Frontal cortex (tissue), 4 donors: ENCODE measurements around the gene REEP6. TPM values are rescaled to one million over a fixed set of nuclear protein-coding genes. Genes with fewer than 3 reads are reported as not detected.

Source experiments
- DNase-seq, 2 donors: peaks; one replicate each; pipeline ENCODE4 v3.0.0; 2012; ENCODE audit warnings: low spot score in 2 of 2
- FAIRE-seq: peaks from 2 replicates; lab custom pipeline; 2012; peaks lifted over from hg19 to GRCh38; lab: Jason Lieb, UNC
- total RNA-seq: library from RNA; depleted of rRNA; stranded (reverse); fragments of >200 nt; gene quantifications from one replicate; pipeline ENCODE4 v1.2.3, GENCODE V29; 2014
- donor health status: control.
- donor health status: control.
- donor health status: control.

The REEP6 gene
- total RNA-seq = 2.4 TPM

DNA sequence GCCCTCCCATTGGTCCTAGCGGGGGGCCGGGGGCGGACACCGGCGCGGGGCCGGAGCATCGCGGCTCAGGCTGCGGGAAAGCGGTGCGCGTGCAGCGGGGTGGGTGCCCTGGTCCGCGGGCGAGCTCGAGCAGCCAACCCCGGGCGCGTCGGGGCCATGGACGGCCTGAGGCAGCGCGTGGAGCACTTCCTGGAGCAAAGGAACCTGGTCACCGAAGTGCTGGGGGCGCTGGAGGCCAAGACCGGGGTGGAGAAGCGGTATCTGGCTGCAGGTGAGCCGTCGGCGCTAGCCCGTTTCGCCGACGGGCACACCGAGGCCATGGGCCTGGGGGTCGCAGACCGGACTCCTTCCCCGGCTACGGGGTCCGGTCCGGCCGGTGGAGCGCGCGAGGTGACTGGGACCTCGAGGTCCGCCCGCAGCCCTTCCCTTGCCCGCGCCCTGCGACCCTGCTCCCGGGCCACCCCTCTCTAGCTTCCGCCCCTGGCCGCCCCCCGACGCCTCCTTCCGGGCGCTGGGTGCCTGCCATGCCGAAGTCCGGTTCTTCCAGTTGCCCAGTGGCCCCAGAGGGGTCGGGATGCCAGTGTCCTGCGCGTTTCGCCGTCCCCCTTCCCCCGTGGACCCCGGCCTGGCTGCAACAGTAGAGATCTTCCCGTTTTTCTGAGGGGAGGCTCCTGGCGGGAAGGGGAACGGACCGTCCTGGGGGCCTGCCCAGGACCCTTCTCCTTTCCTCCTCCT, at the start of gene REEP6:
Gene REEP6 (plus strand): TSS at position 68 of the 735 bp plus-strand sequence. CDS start 89 bp downstream, at position 157.
- FAIRE-seq = no peak
- peak in 1 of 2 donors; percentile 29 for DNase-seq

DNA sequence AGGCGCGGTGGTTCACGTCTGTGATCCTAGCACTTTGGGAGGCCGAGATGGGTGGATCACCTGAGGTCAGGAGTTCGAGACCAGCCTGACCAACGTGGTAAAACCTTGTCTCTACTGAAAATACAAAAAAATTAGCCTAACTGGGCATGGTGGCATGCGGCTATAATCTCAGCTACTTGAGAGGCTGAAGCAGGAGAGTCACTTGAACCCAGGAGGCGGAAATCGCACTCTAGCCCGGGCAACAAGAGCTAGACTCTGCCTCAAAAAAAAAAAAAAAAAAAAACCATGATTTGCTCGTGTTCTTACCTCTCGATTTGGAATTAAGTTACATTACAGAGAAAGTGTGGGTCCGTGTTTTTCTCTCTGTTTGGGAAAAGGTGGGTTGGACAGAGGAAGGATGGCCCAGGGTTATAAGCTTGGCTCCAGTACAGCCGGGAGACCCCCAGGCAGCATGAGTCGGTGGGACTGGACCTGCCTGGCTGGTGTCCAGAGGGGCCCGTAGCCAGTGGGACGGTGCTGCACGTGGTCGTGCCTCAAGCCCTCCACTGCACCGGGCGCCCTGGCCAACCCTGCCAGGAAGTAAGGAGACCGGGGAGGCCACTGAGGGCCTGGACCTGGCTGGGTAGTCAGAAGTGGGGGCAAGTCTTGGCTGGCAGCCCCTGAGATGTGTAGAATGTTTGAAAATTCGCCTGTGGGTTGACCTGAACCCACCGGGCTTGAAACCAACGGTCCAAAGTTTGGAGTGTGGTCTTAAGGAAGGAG, 49.1 kb upstream of the REEP6 start:
- FAIRE-seq (no peak), DNase-seq (no peak)

DNA sequence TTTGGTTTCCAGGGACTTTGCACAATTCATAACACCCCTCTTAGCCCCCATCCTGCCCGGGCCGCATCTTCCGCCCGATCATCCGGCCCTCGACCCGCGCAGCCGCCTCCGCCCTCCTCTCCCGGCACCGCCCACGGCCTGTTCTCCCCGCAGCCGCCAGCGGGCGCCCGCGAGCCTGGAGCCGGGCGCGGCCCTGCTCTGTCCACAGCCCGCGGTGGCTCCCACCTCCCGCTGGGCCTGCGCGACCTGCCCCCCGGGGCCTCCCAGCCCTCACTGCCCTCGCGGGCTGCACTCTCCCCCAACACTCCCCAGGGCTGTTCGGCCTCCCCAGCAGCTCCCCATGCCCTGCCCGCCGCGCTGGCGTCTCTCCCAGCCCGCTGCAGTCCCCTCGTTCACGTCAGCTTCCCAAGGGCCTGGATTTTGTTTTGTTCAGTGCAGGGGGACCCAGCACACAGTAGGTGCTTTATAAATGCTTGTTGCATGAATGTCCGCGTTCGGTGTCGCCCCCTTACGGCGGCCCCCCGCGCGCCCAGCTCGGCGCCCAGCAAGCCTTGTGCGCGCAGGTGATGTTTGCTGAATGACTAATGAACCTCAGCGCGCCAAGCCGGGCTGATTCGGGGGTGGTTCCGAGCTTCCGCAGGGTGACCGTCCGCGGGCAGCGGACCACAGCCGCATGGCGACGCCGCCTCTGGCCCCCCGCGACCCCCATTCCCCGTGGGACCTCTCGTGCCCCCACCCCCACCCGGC, 45.6 kb upstream of the REEP6 start:
- no peak for FAIRE-seq
- peak; percentile 93 to 95 for DNase-seq

DNA sequence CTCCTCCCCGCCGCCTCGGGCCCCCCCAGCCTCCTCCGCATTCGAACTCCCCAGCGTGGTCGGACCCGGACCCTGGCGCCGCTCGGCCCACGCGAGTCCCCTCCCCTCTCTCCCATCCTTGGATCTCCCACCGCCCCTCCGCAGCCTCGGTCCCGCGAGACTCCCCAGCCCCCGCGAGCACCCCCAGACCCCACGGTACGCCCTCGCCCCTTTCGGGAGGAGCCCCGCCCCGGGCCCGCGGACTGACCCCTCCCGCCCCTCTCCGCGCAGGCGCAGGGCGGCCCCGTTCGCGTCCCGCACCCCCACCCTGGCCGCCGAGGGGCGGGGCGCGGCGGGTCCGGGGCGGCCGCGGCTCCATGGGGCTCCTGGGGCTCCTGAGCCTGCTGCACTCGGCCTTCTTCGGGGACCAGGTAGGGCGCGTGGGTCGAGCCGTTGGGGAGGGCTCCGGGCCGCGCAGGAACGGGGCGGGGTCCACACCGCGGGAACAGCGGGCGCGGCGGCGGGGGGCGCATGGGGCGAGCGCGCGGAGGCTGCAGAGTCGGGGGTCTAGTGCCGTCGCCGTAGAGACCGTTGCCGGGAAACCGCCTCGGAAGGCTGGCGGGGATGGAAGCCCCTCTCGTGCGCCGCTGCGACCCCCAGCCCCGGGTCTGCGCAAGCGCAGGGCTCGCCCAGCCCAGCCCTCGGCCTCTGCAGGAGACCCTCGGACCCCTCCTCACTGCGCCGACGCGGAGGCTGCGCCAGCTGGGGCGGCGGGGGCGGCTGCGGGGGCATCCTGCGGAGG, 44.9 kb upstream of the REEP6 start:
- peak; percentile 83 to 84 for DNase-seq
- FAIRE-seq = no peak

- no peak for DNase-seq
Measured at GRCh38 chr19:1446713-1447481, 44.1 kb upstream of the REEP6 start.

GRCh38 chr19:1447504-1447903, 43.5 kb upstream of the REEP6 start:
- FAIRE-seq (no peak), DNase-seq (no peak)

More at GRCh38 chr19:1446713-1447481, 44.1 kb upstream of the REEP6 start:
- no peak for FAIRE-seq

DNA sequence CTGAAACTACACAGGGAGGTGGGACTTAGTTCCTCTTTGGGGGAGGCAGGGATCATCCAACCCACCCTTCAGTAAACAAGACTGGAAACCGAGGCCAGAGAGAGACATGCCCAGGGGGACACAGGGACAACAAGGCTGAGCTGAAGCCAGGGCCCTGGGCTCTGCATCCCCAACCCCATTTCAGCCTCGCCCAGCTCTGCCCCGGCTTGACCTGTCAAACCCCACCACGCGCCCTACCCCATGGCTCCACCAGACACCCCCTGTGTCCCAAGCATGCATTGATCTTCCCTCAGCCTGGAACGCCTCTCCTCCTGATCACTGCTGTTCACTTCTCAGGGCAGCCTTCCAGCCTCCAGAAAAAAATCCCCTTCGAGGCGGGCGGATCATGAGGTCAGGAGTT, 43.0 kb upstream of the REEP6 start:
- no peak for FAIRE-seq
- no peak for DNase-seq

GRCh38 chr19:1449467-1450442, 41.2 kb upstream of the REEP6 start, which contains the start of gene APC2:
Gene APC2 (plus strand): TSS chr19:1450121. CDS start chr19:1453002, 2,881 bp downstream.
- peak; percentile 88 to 93 for DNase-seq
- no peak for FAIRE-seq

DNA sequence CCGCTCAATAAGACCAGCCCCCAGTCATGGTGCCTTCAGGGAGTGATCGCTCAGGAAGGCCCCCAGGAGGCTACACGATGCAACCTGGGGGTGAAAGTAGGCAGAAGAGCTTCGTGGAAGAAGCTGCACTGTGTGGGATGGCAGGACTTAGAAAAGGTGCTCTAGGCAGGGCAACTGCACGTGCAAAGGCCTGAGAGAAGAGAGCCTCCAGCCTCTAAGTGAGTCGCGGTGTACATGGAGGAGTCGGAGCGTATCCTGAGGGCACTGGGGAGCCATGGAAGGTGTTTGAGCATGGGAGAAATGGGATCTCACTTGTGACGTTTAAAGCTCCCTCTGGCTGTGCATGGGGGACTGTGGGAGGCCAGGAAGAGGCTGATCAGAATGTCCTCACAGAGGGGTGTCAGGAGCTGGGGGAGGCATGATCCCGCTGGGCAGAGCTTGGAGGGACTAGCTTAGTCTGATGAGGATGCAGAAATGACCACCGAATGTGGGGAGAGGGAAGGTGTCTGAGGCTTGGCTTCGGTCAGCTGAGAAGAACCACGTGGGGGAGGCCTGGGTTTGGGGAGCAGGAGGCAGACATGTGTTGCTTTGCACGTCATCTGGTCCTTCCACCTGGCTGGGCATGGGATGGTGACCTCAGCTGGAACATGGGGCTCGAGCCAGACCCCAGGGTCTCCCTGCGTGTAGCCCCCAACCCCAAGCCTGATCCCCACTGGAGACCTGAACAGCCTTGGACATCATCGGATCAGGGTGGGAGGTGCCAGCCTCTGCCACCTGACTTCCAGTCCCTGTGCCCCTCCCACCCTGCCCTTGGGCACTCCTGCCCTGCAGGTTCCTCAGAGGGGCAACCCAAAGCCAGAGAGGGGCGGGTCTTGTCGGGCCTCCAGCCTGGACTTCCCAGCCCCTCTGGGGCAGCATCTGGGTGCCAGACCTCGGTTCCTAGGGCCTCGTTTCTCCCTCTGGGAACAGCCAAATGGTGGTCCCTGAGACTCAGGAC, 39.9 kb upstream of the REEP6 start:
- DNase-seq = no peak
- FAIRE-seq = no peak

GRCh38 chr19:1451916-1452801, 38.8 kb upstream of the REEP6 start:
- peak; percentile 72 to 79 for DNase-seq
- no peak for FAIRE-seq

DNA sequence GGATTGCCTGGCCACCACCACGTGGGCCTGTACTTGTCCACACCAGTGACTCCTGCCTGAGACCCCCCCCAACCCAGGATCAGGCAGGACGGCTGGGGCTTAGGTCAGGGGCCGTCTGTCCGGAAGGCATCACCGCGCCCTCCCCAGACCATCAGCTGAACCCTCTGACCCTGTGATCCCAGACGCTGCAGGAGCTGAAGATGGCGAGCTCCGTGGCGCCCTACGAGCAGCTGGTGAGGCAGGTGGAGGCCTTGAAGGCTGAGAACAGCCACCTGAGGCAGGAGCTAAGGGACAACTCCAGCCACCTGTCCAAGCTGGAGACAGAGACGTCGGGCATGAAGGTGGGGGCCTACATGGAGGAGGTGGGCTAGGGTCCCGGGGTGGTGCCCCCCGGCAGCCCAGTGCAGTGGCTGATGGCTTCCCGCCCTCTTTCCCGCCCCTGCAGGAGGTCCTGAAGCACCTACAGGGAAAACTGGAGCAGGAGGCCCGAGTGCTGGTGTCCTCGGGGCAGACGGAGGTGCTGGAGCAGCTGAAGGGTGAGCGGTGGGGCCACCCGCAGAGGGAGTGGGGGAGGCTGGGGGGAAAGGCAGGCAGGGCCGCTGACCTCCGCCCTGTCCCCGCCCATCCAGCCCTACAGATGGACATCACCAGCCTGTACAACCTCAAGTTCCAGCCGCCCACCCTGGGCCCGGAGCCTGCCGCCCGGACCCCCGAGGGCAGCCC, 38.0 kb upstream of the REEP6 start:
- no peak for DNase-seq
- no peak for FAIRE-seq

GRCh38 chr19:1453525-1454364, 37.2 kb upstream of the REEP6 start:
- FAIRE-seq (no peak), DNase-seq (peak; percentile 84 to 91)

DNA sequence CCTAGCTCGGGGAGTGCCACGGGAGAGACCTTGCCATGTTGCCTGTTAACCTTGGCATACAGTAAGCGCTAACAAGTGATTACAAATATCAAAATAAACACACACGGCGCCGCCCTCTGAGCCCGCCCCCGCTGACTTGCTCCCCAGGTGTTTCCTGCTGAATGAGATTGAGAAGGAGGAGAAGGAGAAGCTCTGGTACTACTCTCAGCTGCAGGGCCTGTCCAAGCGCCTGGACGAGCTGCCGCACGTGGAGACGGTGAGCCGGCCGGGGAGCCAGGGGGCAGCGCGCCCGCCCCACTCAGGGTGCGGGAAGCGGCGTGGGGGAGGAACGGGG, 36.0 kb upstream of the REEP6 start:
- no peak for DNase-seq
- no peak for FAIRE-seq
